DOHH2 (cell line): ENCODE results near the gene DEAF1.

Experiments
- H3F3A ChIP-seq: fragments of 200-600 bp; sonication (generic), shearing (Covaris generic); 2 replicates; pipeline ENCODE4 v1.6.0; 2016; ENCODE audit warnings: antibody characterized with exemption, mild to moderate bottlenecking; ENCODE audit not compliant: control insufficient read depth, insufficient read depth
- H3K27ac ChIP-seq: fragments of 200-600 bp; sonication (generic); 2 replicates; pipeline ENCODE4 v1.5.1; 2014; ENCODE audit warnings: low read depth, mild to moderate bottlenecking, low read length, moderate library complexity
- H3K27me3 ChIP-seq: fragments of 200-600 bp; sonication (generic); 2 replicates; pipeline ENCODE4 v1.6.1; 2014; ENCODE audit warnings: mild to moderate bottlenecking, low read length, mixed read lengths; ENCODE audit not compliant: control insufficient read depth
- H3K36me3 ChIP-seq: fragments of 200-600 bp; sonication (generic); 2 replicates; pipeline ENCODE4 v1.6.1; 2014; ENCODE audit warnings: mild to moderate bottlenecking, low read length, moderate library complexity, mixed read lengths; ENCODE audit not compliant: control insufficient read depth
- H3K4me1 ChIP-seq: fragments of 200-600 bp; sonication (generic); 2 replicates; pipeline ENCODE4 v1.6.1; 2014; ENCODE audit warnings: mild to moderate bottlenecking, low read length, mixed read lengths; ENCODE audit not compliant: control insufficient read depth
- H3K4me2 ChIP-seq: fragments of 200-600 bp; sonication (generic); 2 replicates; pipeline ENCODE4 v1.6.0; 2014; ENCODE audit warnings: mild to moderate bottlenecking, low read length, moderate library complexity
- H3K4me3 ChIP-seq: fragments of 200-600 bp; sonication (generic); 2 replicates; pipeline ENCODE4 v1.5.1; 2014; ENCODE audit warnings: mild to moderate bottlenecking, low read length, mixed read lengths
- H3K79me2 ChIP-seq: fragments of 200-600 bp; sonication (generic); 2 replicates; pipeline ENCODE4 v1.6.1; 2014; ENCODE audit warnings: mild to moderate bottlenecking, low read length, mixed read lengths; ENCODE audit not compliant: control insufficient read depth
- H3K9me2 ChIP-seq: fragments of 200-600 bp; sonication (generic); replicated peaks from 2 replicates; pipeline ENCODE4 v1.6.1; 2014; ENCODE audit warnings: mild to moderate bottlenecking, low read length, mixed read lengths; ENCODE audit not compliant: control insufficient read depth
- H3K9me3 ChIP-seq: fragments of 200-600 bp; sonication (generic); 2 replicates; pipeline ENCODE4 v1.6.1; 2014; ENCODE audit warnings: antibody characterized with exemption, low read length, mixed read lengths; ENCODE audit not compliant: control insufficient read depth, insufficient read depth
- H4K20me1 ChIP-seq: fragments of 200-600 bp; sonication (generic); 2 replicates; pipeline ENCODE4 v1.6.0; 2014; ENCODE audit warnings: low read depth, mild to moderate bottlenecking, antibody characterized with exemption, low read length, moderate library complexity; ENCODE audit not compliant: control insufficient read depth, insufficient read depth
- EZH2phosphoT487 ChIP-seq: fragments of 200-600 bp; sonication (generic); IDR thresholded peaks from 2 replicates; pipeline ENCODE4 v1.6.1; 2017; ENCODE audit warnings: borderline replicate concordance, mild to moderate bottlenecking, antibody characterized with exemption, low read length, moderate library complexity, mixed read lengths
- TF ChIP-seq, protein P1 (sequence below): fragments of 200-600 bp; sonication (generic); IDR thresholded peaks from one replicate; pipeline ENCODE4 v1.5.1; 2014; ENCODE audit warnings: antibody characterized with exemption, mild to moderate bottlenecking, low read depth, low read length; ENCODE audit not compliant: poor library complexity, severe bottlenecking

Gene DEAF1

DNA sequence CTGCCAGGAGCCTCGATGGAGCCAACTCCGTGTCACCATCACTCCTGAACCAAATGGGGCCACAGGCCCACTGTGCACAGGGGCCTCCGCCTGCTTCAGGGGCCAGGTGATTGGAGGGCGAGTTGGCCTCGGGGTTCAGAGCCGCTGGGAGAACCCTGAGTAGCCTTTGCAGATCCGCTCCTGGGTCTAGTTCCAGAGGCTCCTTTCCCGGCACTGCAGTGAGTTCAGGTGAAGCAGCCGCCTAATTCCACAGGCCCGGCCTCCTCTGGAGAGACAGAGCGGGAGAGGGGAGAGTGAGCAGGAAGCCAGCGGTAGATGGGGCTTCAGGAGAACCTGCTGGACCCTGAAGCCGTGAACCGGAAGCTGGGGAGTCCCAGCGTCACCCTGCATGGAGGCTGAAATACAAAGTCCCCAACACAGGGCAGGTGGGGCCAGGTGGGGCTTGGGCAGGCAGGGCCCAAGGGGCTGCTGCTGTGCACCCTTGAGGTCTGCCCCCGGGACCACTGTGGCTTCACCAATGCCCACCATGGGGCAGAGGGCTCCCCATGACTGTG lies 35.4 kb downstream of the DEAF1 start:
- Histone ChIP-seq H3K27ac (no peak overlapping the region), H3K4me1 (no peaks in the 10 kb centered on the region), H3K79me2 (no peaks in the 10 kb centered on the region), H3K9me3 (no peaks in the 10 kb centered on the region), H3F3A (no peaks in the 10 kb centered on the region), H3K27me3 (no peaks in the 10 kb centered on the region), H3K4me2 (no peak overlapping the region), H4K20me1 (no peaks in the 10 kb centered on the region), H3K4me3 (no peak overlapping the region), H3K36me3 (peaks cover 4% of the 10 kb centered on the region; the same call in 1 of the 2 replicates), H3K9me2 (no peaks in the 10 kb centered on the region)
- TF ChIP-seq EZH2phosphoT487 = no peak

DNA sequence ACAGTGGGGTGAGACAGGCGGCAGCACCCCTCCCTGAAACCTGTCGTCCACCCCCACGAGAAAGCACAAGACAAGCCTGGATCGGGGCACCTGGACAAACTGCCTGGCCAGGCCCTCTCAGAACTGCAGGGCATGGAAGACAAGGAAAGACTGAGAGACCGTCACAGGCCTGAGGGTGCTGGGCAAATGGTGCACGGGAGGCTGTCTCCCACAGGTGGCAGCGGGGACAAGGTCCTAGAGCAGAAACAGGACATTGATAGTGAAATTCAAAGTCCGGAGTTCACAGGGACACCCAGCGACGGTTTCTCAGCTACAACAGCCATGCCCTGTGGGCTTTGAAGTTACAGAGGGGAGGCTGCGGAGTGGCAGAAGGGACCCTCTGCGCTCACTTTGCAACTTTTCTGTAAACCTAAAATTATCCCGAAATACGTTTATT lies 37.3 kb downstream of the DEAF1 start:
- Histone ChIP-seq H3K27me3 (no peaks in the 10 kb centered on the region), H3K4me1 (no peaks in the 10 kb centered on the region), H3K9me2 (no peaks in the 10 kb centered on the region), H3K27ac (no peak overlapping the region), H3K4me2 (no peak overlapping the region), H3K9me3 (no peaks in the 10 kb centered on the region), H3K4me3 (no peak overlapping the region), H4K20me1 (no peaks in the 10 kb centered on the region), H3F3A (no peaks in the 10 kb centered on the region), H3K36me3 (no peaks in the 10 kb centered on the region; the same call in 1 of the 2 replicates), H3K79me2 (no peaks in the 10 kb centered on the region)
- TF ChIP-seq EZH2phosphoT487 = no peak
- TF ChIP-seq, protein P1, sequence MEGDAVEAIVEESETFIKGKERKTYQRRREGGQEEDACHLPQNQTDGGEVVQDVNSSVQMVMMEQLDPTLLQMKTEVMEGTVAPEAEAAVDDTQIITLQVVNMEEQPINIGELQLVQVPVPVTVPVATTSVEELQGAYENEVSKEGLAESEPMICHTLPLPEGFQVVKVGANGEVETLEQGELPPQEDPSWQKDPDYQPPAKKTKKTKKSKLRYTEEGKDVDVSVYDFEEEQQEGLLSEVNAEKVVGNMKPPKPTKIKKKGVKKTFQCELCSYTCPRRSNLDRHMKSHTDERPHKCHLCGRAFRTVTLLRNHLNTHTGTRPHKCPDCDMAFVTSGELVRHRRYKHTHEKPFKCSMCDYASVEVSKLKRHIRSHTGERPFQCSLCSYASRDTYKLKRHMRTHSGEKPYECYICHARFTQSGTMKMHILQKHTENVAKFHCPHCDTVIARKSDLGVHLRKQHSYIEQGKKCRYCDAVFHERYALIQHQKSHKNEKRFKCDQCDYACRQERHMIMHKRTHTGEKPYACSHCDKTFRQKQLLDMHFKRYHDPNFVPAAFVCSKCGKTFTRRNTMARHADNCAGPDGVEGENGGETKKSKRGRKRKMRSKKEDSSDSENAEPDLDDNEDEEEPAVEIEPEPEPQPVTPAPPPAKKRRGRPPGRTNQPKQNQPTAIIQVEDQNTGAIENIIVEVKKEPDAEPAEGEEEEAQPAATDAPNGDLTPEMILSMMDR = no peak

DNA sequence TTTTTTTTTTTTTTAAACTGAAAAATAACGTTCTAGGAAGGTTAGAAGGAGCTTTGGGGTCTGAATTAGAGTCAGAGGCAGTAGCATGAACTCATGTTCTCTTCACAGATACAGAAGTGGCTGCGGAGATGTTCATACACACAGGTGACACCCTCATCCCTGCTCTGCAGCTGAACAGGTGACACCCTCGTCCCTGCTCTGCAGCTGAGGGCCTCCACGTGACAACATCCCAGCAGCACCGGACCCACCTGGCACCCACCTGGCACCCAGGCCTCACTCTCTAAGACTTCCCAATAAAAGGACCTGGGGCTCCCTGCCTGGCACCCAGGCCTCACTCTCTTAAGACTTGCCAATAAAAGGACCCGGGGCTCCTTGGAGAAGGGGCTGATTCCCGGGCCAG lies 38.2 kb downstream of the DEAF1 start:
- H3K79me2 ChIP-seq = no peaks in the 10 kb centered on the region
- H3K9me2 ChIP-seq = no peaks in the 10 kb centered on the region
- H4K20me1 ChIP-seq = no peaks in the 10 kb centered on the region
- no peak overlapping the region for H3K4me3 ChIP-seq
- H3K27ac ChIP-seq = no peak overlapping the region
- no peaks in the 10 kb centered on the region; the same call in 1 of the 2 replicates for H3K36me3 ChIP-seq
- no peak overlapping the region for H3K4me2 ChIP-seq
- no peaks in the 10 kb centered on the region for H3F3A ChIP-seq
- H3K27me3 ChIP-seq = no peaks in the 10 kb centered on the region
- H3K9me3 ChIP-seq = no peaks in the 10 kb centered on the region
- TF ChIP-seq, protein P1 = no peak
- no peaks in the 10 kb centered on the region for H3K4me1 ChIP-seq

DNA sequence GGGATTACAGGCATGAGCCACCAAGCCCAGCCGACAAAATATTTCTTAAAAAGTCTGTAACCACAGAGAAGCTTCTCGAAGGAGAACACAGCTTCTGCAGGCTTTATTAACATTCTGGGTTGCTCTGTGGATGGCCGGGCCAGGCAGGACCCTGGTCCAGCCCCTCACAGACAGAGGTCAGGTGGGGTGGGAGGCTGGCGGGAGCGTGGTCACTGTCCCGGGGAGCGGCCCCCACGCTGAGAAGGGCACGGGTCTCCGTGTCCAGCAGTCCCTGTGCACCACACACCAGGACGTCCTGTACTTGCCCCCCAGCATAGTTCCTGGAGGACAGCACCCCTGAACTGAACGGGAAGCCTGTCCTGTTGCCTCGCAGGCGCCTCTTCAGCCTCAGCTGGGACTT lies 38.6 kb downstream of the DEAF1 start:
- no peaks in the 10 kb centered on the region for H3F3A ChIP-seq
- TF ChIP-seq, protein P1 = no peak
- no peak for TF ChIP-seq EZH2phosphoT487
- no peaks in the 10 kb centered on the region; the same call in 1 of the 2 replicates for H3K36me3 ChIP-seq
- H3K9me3 ChIP-seq = no peaks in the 10 kb centered on the region
- no peaks in the 10 kb centered on the region for H3K27me3 ChIP-seq
- no peak overlapping the region for H3K4me2 ChIP-seq
- H4K20me1 ChIP-seq = no peaks in the 10 kb centered on the region
- no peaks in the 10 kb centered on the region for H3K79me2 ChIP-seq
- no peak overlapping the region for H3K4me3 ChIP-seq
- H3K9me2 ChIP-seq = no peaks in the 10 kb centered on the region
- H3K27ac ChIP-seq = no peak overlapping the region
- H3K4me1 ChIP-seq = no peaks in the 10 kb centered on the region
